NCI-H2107 (cell line): ENCODE data around the gene CCR4.
"Not testable (repeated sequence)": the region's sequence is repeated elsewhere in the genome, so short reads cannot be mapped to it uniquely, and the experiment has no call there.

Experiments used
- DNase-seq: peaks from one replicate; lab custom pipeline; 2025; lab: John Stamatoyannopoulos, UW

Gene CCR4

DNA sequence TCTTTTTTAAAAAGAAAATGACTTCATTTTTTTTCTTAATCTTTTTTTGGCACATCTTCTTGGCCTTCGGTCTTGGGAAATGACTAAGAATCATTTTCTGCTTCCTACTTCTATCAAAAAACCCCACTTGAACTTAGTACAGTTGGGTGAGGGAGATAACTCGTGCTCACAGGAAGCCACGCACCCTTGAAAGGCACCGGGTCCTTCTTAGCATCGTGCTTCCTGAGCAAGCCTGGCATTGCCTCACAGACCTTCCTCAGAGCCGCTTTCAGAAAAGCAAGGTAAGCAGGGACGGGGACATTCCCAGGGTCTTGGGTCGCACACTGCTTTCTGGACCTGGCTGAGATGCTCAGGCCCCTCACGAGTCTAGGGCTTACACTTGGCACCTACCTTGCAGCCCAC, at the start of gene CCR4:
Gene CCR4, plus strand, starts transcription at position 235 of the 402 bp plus-strand sequence. CDS start 1,779 bp downstream, outside the sequence.
- no peak for DNase-seq

DNA sequence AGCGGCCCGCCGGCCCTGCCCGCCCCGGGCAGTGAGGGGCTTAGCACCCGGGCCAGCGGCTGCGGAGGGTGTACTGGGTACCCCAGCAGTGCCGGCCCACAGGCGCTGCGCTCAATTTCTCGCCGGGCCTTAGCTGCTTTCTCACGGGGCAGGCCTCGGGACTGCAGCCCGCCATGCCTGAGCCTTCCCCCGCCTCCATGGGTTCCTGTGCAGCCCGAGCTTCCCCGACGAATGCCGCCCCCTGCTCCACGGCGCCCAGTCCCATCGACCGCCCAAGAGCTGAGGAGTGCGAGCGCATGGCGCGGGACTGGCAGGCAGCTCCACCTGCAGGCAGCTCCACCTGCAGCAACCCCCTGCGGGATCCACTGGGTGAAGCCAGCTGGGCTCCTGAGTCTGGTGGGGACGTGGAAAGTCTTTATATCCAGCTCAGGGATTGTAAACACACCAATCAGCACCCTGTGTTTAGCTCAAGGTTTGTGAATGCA, 48.5 kb upstream of the CCR4 start:
- not testable (repeated sequence) for DNase-seq

DNA sequence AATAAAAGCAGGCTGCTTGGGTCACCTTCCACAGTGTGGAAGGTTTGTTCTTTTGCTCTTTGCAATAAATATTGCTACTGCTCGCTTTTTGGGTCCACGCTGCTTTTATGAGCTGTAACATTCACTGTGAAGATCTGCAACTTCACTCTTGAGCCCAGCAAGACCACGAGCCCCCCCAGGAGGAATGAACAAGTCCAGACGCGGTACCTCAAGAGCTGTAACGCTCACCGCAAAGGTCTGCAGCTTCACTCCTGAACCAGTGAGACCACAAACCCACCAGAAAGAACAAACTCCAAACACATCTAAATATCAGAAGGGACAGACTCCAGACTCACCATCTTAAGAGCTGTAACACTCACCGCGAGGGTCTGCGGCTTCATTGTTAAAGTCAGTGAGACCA, 47.5 kb upstream of the CCR4 start:
- DNase-seq: no peak

DNA sequence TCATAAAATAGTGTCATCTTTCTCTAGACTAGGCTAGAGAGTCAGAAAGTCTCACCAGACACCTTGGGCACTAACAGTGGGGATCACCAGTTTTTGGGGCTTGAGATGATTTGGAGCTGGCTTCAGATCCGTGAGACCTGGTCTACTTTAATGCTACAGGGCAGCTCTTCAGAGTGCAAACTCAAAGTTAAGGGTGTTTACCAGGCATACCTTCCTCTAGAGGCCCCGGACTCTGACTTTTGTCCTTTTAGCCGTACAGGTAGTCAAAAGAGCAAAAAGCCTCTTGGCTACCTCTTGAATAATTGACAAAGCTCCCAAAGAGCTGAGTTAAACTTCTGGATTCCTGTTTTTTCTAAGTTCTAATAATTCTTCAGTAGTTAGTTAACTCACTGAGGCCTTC, 41.4 kb upstream of the CCR4 start:
- DNase-seq: no peak

DNA sequence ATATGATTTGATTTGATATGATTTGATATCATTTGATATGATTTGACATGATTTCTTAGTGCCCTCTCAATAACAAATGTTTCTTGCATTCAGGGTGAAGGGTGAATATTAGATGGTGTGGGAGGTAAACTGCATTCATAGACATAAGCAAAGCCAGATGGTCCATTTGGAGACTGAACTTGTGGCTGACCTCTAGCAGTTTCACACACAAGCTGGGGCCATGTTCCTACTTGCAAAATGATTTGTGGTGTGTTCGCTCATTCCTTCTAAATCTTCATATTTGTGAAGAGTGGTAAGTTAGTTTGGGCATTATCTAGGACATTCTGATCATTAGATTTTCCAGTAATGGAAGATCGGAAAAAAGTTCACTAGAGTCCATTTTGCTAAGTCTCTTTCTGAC, 40.5 kb upstream of the CCR4 start:
- DNase-seq: no peak

DNA sequence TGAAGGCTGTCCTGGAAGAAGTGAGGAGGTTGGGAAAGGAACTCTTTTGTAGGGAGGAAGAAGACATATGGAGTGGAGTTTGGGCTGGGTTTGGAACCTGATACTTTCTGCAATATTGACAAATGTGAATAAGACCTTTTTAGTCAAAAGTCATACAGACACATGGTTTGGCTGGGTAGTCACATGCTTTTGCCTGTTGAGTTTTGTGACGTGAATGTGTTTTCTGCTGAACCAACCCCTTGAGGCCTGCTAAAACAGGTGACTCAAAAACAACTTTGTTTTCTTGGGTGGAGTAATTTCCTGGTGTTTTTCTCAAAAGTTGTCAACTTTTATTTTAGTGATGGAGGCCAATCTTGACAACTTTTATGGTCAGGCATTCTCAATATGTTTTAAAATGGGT, 39.4 kb upstream of the CCR4 start:
- no peak for DNase-seq

DNA sequence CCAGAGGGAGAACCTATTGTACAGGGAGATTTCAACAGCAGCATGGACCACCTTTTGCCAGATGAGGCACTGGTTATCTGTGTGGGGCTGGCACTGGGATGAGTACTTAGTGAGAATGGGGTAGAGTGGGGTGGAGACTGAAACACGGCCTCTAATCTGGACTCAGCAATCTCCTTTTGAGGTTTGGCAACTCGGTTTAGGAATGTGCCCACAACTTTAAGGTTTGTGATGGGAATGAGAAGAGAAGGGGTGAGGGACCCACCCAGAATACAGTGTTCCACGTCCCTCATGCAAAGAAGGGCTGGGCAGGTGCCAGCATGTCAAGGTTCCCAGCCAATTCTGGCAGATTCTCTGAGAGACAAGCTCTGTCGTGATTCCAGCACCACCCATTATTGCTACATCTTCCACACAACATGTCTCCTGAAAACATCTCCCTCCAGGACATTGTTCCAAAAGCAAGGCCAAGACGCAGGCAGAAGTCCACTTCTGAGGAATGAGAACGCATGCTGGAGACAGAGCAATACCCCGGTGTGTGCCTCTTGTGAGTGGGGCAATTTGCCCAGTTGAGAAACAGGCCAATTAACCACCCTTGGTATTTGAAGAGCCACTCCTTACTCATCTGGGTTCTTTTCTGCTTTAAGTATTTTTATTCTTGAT, 37.5 kb upstream of the CCR4 start:
- DNase-seq: no peak

DNA sequence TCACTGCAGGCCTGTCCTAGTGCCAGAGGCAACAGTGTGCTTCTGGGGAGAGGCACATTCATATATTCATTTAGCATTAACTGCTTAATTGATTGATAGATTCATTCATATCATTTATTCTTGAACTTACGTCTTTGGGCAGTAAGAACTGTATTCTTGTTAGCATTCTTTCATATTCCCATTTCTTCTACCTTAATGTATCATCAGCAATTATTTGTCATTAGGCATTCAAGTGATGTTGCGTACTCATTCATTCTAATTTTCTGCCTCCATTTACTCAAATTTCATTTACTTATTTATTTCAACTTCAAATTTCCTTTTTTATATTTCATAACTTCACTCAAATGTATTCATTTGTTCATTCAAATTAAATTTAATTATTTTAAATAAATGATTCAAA, 31.5 kb upstream of the CCR4 start:
- no peak for DNase-seq

DNA sequence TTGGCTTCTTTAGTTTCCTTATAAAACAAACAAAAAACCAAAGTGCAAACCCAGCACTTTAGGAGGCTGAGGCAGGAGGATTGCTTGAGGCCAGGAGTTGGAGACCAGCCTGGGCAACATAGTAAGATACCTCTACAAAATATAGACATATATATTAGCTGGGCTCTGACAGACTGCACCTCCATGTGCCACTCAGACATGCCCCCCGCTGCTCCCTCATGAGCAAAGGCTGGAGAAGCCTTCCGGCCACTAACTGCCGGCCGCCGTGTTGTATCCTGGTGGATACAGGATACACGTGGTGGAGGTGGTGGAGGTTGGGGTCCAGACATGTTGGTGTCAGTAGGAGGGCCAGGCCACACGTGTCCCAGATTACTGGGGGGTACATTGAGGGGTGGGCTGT, 29.4 kb upstream of the CCR4 start:
- no peak for DNase-seq

DNA sequence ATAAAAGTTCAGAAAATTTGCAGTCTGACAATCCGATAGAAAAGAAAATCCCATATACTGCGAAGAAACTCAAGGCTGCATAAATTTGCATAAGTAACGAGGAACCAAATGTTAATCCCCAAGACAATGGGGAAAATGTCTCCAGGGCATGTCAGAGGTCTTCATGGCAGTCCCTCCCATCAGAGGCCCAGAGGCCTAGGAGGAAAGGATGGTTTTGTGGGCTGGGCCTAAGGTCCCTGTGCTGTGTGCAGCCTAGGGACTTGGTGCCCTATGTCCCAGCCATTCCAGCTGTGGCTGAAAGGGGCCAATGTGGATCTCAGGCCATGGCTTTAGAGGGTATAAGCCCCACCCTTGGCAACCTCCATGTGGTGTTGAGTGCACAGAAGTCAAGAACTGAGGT, 21.3 kb upstream of the CCR4 start:
- no peak for DNase-seq

DNA sequence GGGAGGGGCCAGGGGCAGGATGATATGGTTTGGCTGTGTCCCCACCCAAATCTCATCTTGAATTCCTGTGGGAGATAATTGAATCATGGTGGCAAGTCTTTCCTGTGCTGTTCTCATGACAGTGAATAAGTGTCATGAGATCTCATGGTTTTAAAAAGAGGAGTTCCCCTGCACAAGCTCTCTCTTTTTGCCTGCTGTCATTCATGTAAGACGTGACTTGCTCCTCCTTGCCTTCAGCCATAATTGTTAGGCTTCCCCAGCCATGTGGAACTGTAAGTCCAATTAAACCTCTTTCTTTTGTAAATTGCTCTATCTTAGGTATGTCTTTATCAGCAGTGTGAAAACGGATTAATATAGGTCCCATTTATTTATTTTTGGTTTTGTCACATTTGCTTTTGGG, 20.2 kb upstream of the CCR4 start:
- not testable (repeated sequence) for DNase-seq

DNA sequence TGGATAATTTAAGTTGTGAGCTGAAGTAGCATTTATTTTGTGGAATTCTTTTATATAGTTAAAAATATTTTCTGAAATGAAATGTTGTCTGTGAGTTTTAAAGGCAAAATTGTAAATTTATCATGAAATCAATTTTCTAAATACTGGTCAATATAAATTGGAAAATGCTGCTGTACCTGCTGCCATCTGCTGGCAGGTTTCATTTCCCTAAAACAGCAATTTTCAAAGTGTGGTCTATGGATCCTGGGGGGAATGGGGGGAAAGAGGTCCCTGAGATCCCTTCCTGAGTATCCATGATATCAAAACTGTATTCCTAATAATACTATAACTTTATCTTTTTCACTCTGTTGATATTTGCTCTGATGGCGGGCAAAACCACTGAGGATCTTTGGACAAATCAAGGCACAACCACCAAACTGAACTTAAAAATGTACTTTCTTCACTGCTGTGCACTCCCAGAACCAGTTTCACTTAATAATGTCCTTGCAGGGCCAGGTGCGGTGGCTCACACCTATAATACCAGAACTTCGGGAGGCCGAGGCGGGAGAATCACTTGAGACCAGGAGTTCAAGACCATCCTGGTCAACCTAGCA, 17.2 kb upstream of the CCR4 start:
- DNase-seq: no peak

DNA sequence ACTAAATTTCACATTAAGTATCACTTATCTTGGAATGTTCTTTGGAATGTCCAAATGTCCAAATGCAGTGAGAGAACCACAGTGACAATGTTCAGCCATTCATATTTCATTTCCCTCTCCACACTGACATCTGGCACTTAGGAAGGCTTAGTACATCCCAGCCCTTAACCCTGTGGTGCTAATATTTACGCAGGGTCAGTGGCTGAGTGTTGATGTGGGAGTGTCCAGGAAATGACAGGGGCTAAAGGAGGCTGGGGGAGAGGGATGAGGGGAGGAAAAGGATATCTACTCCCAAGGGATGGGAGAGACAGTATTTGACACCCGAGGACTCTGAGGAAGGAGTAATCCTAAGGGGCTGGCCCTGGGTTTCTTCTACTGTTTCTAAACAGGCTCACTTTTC, 14.1 kb upstream of the CCR4 start:
- no peak for DNase-seq

DNA sequence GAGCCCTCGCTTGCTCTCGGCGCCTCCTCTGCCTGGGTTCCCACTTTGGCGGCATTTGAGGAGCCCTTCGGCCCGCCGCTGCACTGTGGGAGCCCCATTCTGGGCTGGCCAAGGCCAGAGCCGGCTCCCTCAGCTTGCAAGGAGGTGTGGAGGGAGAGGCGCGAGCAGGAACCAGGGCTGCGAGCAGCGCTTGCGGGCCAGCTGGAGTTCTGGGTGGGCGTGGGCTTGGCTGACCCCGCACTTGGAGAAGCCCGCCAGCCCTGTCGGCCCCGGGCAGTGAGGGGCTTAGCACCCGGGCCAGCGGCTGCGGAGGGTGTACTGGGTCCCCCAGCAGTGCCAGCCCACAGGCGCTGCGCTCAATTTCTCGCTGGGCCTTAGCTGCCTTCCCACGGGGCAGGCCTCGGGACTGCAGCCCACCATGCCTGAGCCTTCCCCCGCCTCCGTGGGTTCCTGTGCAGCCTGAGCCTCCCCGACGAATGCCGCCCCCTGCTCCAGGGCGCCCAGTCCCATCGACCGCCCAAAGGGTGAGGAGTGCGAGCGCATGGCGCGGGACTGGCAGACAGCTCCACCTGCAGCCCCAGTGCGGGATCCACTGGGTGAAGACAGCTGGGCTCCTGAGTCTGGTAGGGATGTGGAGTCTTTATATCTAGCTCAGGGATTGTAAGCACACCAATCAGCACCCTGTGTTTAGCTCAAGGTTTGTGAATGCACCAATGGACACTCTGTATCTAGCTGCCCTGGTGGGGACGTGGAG, 11.7 kb upstream of the CCR4 start:
- not testable (repeated sequence) for DNase-seq

DNA sequence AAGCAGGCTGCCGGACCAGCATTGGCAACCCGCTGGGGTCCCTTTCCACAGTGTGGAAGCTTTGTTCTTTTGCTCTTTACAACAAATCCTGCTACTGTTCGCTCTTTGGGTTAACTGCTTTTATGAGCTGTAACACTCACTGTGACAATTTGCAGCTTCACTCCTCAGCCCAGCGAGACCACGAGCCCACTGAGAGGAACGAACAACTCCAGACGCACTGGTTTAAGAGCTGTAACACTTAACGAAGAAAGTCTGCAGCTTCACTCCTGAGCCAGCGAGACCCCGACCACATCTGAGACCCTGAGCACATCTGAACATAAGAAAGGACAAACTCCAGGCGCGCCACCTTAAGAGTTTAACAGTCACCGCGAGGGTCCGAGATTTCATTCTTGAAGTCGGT, 10.7 kb upstream of the CCR4 start:
- DNase-seq: no peak

DNA sequence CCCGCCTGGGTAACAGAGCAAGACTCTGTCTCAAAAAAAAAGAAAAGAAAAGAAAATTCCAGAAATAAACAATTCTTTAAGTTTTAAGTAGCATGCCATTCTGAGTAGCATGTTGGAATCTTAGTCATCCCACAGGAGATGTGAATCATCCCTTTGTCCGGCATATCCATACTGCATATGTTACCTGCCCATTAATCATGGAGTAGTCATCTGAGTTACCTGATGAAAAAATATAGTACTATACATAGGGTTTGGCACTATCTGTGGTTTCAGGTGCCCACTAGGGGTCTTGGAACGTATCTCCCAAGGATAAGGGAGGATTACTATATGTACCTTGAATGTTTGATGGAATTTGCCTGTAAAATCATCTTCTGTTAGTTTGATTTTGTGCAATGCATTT, 6.3 kb upstream of the CCR4 start:
- DNase-seq: no peak

DNA sequence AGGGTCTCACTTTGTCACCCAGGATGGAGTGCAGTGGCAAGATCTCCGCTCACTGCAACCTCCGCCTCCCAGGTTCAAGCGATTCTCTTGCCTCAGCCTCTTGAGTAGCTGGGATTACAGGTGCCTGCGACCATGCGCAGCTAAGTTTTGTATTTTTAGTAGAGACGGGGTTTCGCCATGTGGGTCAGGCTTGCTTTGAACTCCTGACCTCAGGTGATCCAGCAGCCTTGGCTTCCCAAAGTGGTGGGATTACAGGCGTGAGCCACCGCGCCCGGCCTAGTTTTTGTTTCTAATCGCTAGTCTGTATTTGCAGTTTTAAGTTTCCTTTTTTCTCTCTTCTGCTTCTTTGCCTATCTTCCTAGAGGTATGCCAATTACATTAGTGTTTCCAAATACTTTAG, 5.8 kb upstream of the CCR4 start:
- not testable (repeated sequence) for DNase-seq

DNA sequence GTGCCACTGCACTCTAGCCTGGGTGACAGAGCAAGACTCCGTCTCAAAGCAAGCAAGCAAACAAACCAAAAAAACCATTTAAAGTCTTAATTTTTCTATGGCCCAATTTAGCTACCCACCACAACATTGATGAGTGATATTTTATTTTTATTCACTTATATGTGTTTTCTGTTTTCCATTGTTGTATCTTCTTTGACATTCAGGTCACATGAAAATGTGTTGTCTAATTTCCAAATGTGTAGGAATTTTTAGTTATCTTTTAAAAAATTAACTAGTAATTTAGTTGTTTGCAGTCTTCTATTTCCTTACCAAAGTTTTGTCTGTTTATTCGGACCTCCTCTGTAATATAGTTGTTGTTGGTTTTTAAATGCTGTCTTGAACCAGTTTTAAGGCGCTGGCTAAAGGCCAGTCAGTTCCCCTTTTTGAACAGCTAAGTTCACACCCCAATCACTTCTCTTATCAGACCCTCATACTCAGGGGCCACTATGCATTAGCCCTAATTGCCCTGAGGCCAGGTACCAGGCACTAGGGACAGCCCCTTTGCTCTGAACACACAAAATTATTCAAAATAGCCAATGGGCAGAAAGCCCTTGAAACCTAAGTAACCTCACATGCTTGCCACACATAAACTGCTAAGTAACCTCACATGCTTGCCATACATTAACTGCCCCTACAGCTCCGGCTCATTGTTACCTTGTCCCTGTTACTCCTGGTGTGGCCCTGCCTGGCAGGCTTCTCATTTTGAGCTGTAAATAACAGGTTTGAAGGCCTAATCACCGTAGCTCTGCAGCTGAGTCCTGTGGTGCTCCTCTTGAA, 4.3 kb upstream of the CCR4 start:
- no peak for DNase-seq

DNA sequence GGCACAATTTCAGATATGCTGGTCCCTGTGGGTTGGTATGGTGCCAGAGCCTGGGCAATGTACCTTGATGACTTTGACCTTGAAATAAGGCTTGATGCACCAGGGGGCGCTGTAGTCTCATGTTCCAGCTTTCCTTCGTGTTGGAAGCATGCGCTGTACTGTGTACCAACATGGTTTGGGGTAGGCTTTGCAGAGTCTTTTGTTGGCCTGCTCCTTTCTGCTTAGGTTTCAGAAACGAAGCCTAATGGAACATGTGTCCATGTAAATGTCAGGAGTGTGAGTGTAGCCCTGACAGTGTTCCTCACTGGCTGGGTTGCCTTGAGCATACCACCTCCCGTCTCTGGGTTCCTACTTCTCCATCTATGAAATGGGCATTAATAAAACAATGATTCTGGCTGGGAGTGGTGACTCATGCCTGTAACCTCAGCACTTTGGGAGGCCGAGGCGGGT, 3.6 kb upstream of the CCR4 start:
- DNase-seq: peak; percentile 81

DNA sequence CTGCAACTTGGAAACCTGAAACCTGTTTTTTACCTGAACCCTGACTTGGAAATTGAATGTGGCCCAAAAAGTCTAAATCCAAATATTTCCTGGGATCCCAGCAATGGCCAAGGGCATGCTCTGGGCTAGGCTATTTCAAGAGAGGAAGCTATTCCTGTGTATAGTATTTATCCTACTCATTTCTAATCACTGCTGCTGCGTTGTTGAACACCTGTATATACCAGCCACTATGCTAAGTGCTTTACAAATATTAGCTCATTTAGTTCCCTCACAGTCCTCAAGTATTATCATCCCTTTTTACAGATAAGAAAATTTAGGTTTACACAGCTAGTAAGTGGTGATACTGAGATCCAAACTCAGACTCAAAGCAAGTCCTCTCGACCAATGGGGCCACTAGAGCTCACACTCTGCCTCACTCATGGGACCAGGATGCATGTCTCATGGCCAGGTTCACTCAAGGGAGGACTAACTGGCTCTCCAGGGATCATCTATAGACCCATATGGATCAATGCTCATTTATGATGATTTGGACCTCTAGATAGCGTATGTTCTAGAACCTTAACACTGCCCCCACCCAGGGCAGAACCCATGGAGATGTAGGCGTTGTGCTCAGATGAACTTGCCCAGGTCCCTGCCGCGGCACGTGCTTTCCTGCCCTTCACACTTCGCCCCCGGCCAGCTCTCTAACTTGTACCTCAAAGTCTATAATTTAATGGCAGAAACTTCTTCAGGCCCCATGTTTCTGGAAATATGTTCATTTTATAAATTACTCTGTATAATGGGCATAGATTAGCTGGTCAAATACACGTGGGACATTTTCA, 2.6 kb upstream of the CCR4 start:
- no peak for DNase-seq

DNA sequence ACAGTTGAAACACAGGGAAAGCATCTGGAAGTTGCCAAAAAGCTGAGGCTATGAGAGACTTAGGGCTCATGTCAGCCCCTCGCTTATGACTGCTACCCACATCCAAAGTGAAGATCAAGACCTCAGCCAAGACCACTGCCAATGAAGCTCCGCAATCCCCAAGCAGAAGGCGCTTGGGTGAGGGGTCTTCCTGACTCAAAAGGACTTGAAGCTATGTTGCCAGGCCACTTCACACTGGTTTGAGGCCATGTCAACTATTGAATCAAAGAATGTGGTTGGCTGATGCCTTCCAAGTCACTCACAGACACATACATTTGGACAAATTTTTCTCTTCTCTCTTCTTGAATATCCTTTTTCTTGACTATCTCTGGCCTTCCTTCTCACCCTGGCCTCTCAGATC, 928 bp upstream of the CCR4 start:
- DNase-seq: no peak
